Measurements from ENCODE around the gene WNT3.

- TF ChIP-seq EZH2phosphoT487 (IDR thresholded peaks at IDR 0.05; ENCODE audit: insufficient read depth, low read depth): no peak
- no peak for TF ChIP-seq EZH2 (IDR thresholded peaks at IDR 0.05; ENCODE audit: insufficient read depth, poor library complexity, severe bottlenecking)
Measured at GRCh38 chr17:46826116-46826515, 7.6 kb upstream of the WNT3 start.
